ENCODE measurements around the gene ARHGAP31.

Gene ARHGAP31

GRCh38 chr3:119396870-119397269 is 102.7 kb downstream of the ARHGAP31 start:
- DNase-seq, result no peak

- DNase-seq, result no peak
Observed at GRCh38 chr3:119400466-119400865, 106.3 kb downstream of the ARHGAP31 start.

GRCh38 chr3:119401069-119401468 is 106.9 kb downstream of the ARHGAP31 start:
- DNase-seq, result no peak

- DNase-seq, result no peak
Observed at GRCh38 chr3:119401503-119402440, 107.6 kb downstream of the ARHGAP31 start.

GRCh38 chr3:119402791-119403190 is 108.6 kb downstream of the ARHGAP31 start:
- DNase-seq, result no peak

- DNase-seq, result no peak
Observed at GRCh38 chr3:119403201-119403600, 109.0 kb downstream of the ARHGAP31 start.

- DNase-seq, result no peak
Observed at GRCh38 chr3:119405315-119405714, 111.1 kb downstream of the ARHGAP31 start.

GRCh38 chr3:119408243-119408950 is 114.2 kb downstream of the ARHGAP31 start:
- no peak for DNase-seq

- no peak for DNase-seq
Observed at GRCh38 chr3:119409844-119410243, 115.7 kb downstream of the ARHGAP31 start.

- no peak for DNase-seq
Observed at GRCh38 chr3:119413603-119414280, 119.6 kb downstream of the ARHGAP31 start.

GRCh38 chr3:119416873-119417272 is 122.7 kb downstream of the ARHGAP31 start:
- no peak for DNase-seq

GRCh38 chr3:119417771-119418512 is 123.8 kb downstream of the ARHGAP31 start:
- DNase-seq, result no peak

GRCh38 chr3:119418641-119419040 is 124.5 kb downstream of the ARHGAP31 start:
- no peak for DNase-seq

GRCh38 chr3:119420196-119420595 is 126.0 kb downstream of the ARHGAP31 start:
- no peak for DNase-seq

- DNase-seq, result no peak
Observed at GRCh38 chr3:119427669-119428068, 133.5 kb downstream of the ARHGAP31 start.

GRCh38 chr3:119428538-119428937 is 134.4 kb downstream of the ARHGAP31 start:
- no peak for DNase-seq

GRCh38 chr3:119433613-119434325 is 139.6 kb downstream of the ARHGAP31 start:
- DNase-seq, result no peak

- DNase-seq, result no peak
Observed at GRCh38 chr3:119434703-119435102, 140.5 kb downstream of the ARHGAP31 start.

GRCh38 chr3:119436977-119437376 is 142.8 kb downstream of the ARHGAP31 start:
- DNase-seq, result no peak

GRCh38 chr3:119437691-119438258 is 143.6 kb downstream of the ARHGAP31 start:
- no peak for DNase-seq

GRCh38 chr3:119443179-119443578 is 149.0 kb downstream of the ARHGAP31 start:
- DNase-seq, result no peak

- DNase-seq, result no peak
Observed at GRCh38 chr3:119444590-119444989, 150.4 kb downstream of the ARHGAP31 start.

Measured in GF-D8 (cell line).